K562 (cell line): Measurements from ENCODE around the gene BIRC7. TPM values are rescaled to one million over a fixed set of nuclear protein-coding genes. Genes with fewer than 3 reads are reported as not detected.

ENCODE experiments used
- ASH1L ChIP-seq: fragments of 450-650 bp; IDR thresholded peaks from 2 replicates; pipeline ENCODE4 v1.6.1; 2018; ENCODE audit warnings: borderline replicate concordance, mild to moderate bottlenecking, low read depth; ENCODE audit not compliant: partially characterized antibody
- ATF2 ChIP-seq: sonication (generic); formaldehyde crosslinking; IDR thresholded peaks from 2 replicates; pipeline ENCODE4 v1.8.1; 2022; ENCODE audit warnings: missing genetic modification reagents
- BMI1 ChIP-seq: fragments of 150-350 bp; IDR thresholded peaks from 2 replicates; pipeline ENCODE4 v1.6.1; 2014; ENCODE audit warnings: low read length
- CHD1 ChIP-seq: fragments of 200-600 bp; sonication (generic); IDR thresholded peaks from one replicate; pipeline ENCODE4 v1.6.1; 2012; ENCODE audit warnings: mild to moderate bottlenecking, moderate library complexity, low read length, inconsistent platforms
- CXXC5 ChIP-seq: fragments of 250-450 bp; sonication (Bioruptor Pico); IDR thresholded peaks from 2 replicates; pipeline ENCODE4 v1.8.0; 2022; ENCODE audit warnings: inconsistent platforms, mild to moderate bottlenecking, moderate library complexity
- ELF1 ChIP-seq: fragments of 200-800 bp; sonication (Bioruptor generic); IDR thresholded peaks from 2 replicates; pipeline ENCODE4 v1.6.1; 2016; ENCODE audit warnings: missing genetic modification characterization, missing compliant biosample characterization
- ESRRA ChIP-seq: fragments of 450-650 bp; IDR thresholded peaks from 2 replicates; pipeline ENCODE4 v1.6.1; 2014; ENCODE audit warnings: low read depth, mild to moderate bottlenecking, moderate library complexity, borderline replicate concordance
- ESRRB ChIP-seq: fragments of 250-450 bp; sonication (Bioruptor Pico); IDR thresholded peaks from 2 replicates; pipeline ENCODE4 v1.5.0; 2020; ENCODE audit warnings: mild to moderate bottlenecking, moderate library complexity, borderline replicate concordance
- ETV6 ChIP-seq, 3 experiments: fragments of 150-350 bp in 1 of 3; sonication (generic) in 1 of 3; formaldehyde crosslinking in 1 of 3; IDR thresholded peaks; 2 replicates each; pipeline versions ENCODE4 v1.6.1 to v1.8.0; 2014 to 2022; ENCODE audit warnings: borderline replicate concordance in 2 of 3, low read depth in 2 of 3, antibody characterized with exemption in 1 of 3, low read length in 1 of 3, mild to moderate bottlenecking in 1 of 3, missing genetic modification reagents in 1 of 3
- HNRNPL ChIP-seq: fragments of 200-400 bp; formaldehyde crosslinking; IDR thresholded peaks from 2 replicates; pipeline ENCODE4 v1.6.1; 2017; ENCODE audit warnings: low read depth, mild to moderate bottlenecking, low read length
- MTF1 ChIP-seq: fragments of 250-450 bp; sonication (Bioruptor Pico); IDR thresholded peaks from 2 replicates; pipeline ENCODE4 v1.9.0; 2021; ENCODE audit warnings: moderate library complexity, mild to moderate bottlenecking, inconsistent platforms, borderline replicate concordance
- NONO ChIP-seq, 2 experiments: fragments of 200-400 bp in 1 of 2; fragments of 450-650 bp in 1 of 2; formaldehyde crosslinking in 1 of 2; IDR thresholded peaks; 2 replicates each; pipeline ENCODE4 v1.6.1; 2017; ENCODE audit warnings: low read depth in 2 of 2, mild to moderate bottlenecking in 2 of 2, moderate library complexity in 2 of 2, low read length in 1 of 2
- RBM34 ChIP-seq: fragments of 200-400 bp; formaldehyde crosslinking; IDR thresholded peaks from 2 replicates; pipeline ENCODE4 v1.6.1; 2018; ENCODE audit warnings: low read length, borderline replicate concordance; ENCODE audit not compliant: insufficient read depth
- SNAPC5 ChIP-seq: fragments of 250-450 bp; sonication (Bioruptor Pico); IDR thresholded peaks from 2 replicates; pipeline ENCODE4 v1.8.0; 2021; ENCODE audit warnings: moderate library complexity, mild to moderate bottlenecking, inconsistent platforms
- SNIP1 ChIP-seq: fragments of 450-650 bp; IDR thresholded peaks from 2 replicates; pipeline ENCODE4 v1.7.1; 2017; ENCODE audit warnings: low read depth, mild to moderate bottlenecking
- TFE3 ChIP-seq: fragments of 450-650 bp; formaldehyde crosslinking; IDR thresholded peaks from 2 replicates; pipeline ENCODE4 v1.4.0; 2020; ENCODE audit warnings: mild to moderate bottlenecking, mixed read lengths
- U2AF2 ChIP-seq: fragments of 200-400 bp; formaldehyde crosslinking; optimal IDR thresholded peaks from 2 replicates; pipeline ENCODE3; 2017; ENCODE audit warnings: low read depth, mild to moderate bottlenecking, low read length
- ZNF217 ChIP-seq: sonication (generic); formaldehyde crosslinking; IDR thresholded peaks from 2 replicates; pipeline ENCODE4 v1.8.0; 2022; ENCODE audit warnings: mild to moderate bottlenecking, missing genetic modification reagents
- ZNF311 ChIP-seq: fragments of 250-450 bp; sonication (Bioruptor Pico); IDR thresholded peaks from 2 replicates; pipeline ENCODE4 v1.4.0; 2020; ENCODE audit warnings: mild to moderate bottlenecking, moderate library complexity
- ZNF639 ChIP-seq, 2 experiments: fragments of 200-800 bp in 1 of 2; sonication (Bioruptor generic) in 1 of 2; sonication (generic) in 1 of 2; formaldehyde crosslinking in 1 of 2; IDR thresholded peaks in 1 of 2; conservative IDR thresholded peaks in 1 of 2; 2 replicates each; pipeline versions ENCODE4 v1.5.0 to v1.6.1; 2016 to 2020; ENCODE audit warnings: missing compliant biosample characterization in 1 of 2, missing genetic modification characterization in 1 of 2, missing genetic modification reagents in 1 of 2
- ZNF766 ChIP-seq: fragments of 200-800 bp; sonication (Bioruptor generic); conservative IDR thresholded peaks from 2 replicates; pipeline ENCODE4 v1.6.1; 2016; ENCODE audit warnings: missing genetic modification characterization, missing compliant biosample characterization
- ZZZ3 ChIP-seq: fragments of 450-650 bp; IDR thresholded peaks from 2 replicates; pipeline ENCODE4 v1.6.1; 2016; ENCODE audit warnings: antibody characterized with exemption, mild to moderate bottlenecking, moderate library complexity
- polyA plus RNA-seq, 8 experiments: library from polyadenylated mRNA; depleted of rRNA in 4 of 8; stranded (reverse) in 5 of 8; unstranded in 3 of 8; fragments of >200 nt; fragmentation: Nextera tagmentation in 2 of 8; fragmentation: Illumina TruSeq in 1 of 8; extraction: Ambion mirVana in 2 of 8; extraction: Trizol in 1 of 8; gene quantifications; 2 replicates each; pipeline versions ENCODE4 v1.2.1 to v1.2.3, GENCODE V29; 2011 to 2014; ENCODE audit warnings: inconsistent platforms in 1 of 8, missing spikeins in 1 of 8
- total RNA-seq, 7 experiments: library from RNA; depleted of rRNA in 6 of 7; stranded (reverse); fragments of >200 nt in 6 of 7; fragmentation: Illumina TruSeq in 2 of 7; extraction: Trizol in 2 of 7; gene quantifications; 2 replicates each; pipeline versions ENCODE4 v1.2.1 to v1.2.3, GENCODE V29; 2011 to 2021; ENCODE audit warnings: low replicate concordance in 1 of 7

BIRC7 gene
- total and polyA plus RNA-seq, 9 of the 15 experiments (the other 6 are each of a cell fraction or from before 2014, with no cell fraction given), result 0.14 to 0.19 (median 0.16) TPM; not detected in 5

- TF ChIP-seq ZNF766, result peak; percentile 93
- no peak for TF ChIP-seq BMI1
- TF ChIP-seq MTF1 (CRISPR knock-in tag), result no peak
- TF ChIP-seq ELF1 (tag), result no peak
- no peak for TF ChIP-seq SNIP1
- no peak for TF ChIP-seq NONO (IDR thresholded peaks at IDR 0.05; ENCODE audit: low read depth in 2 of 2, low read length in 1 of 2)
- peak; percentile 91 for TF ChIP-seq ZNF311 (CRISPR knock-in tag)
- TF ChIP-seq HNRNPL, result no peak
- TF ChIP-seq CXXC5, result peak; percentile 80
- no peak for TF ChIP-seq U2AF2
- no peak for TF ChIP-seq TFE3 (CRISPR knock-in tag)
- TF ChIP-seq ATF2 (CRISPR knock-in tag), result no peak
- no peak for TF ChIP-seq ASH1L
- TF ChIP-seq ETV6 (IDR thresholded peaks at IDR 0.05; ENCODE audit: borderline replicate concordance in 1 of 2, low read depth in 2 of 2, low read length in 1 of 2), result no peak
- no peak for TF ChIP-seq ETV6 (CRISPR knock-in tag; IDR thresholded peaks at IDR 0.05; ENCODE audit: borderline replicate concordance)
- TF ChIP-seq RBM34, result no peak
- no peak for TF ChIP-seq ZZZ3
- no peak for TF ChIP-seq ESRRB (CRISPR knock-in tag)
- no peak for TF ChIP-seq CHD1
- peak in 1 of 2 experiments; percentile 92; a peak in 2 of 4 replicates for TF ChIP-seq ZNF639 (CRISPR knock-in tag; conservative IDR thresholded peaks at IDR 0.05 in 1 of 2, IDR thresholded peaks at IDR 0.05 in 1 of 2)
- TF ChIP-seq ESRRA, result peak; percentile 18; the same call in 1 of the 2 replicates
- TF ChIP-seq SNAPC5 (CRISPR knock-in tag), result no peak
- TF ChIP-seq ZNF217 (CRISPR knock-in tag), result no peak
Observed at GRCh38 chr20:63264000-63264399, 28.3 kb downstream of the BIRC7 start (continued).
